ENCODE results near the gene CCDC150. TPM values are rescaled to one million over a fixed set of nuclear protein-coding genes. Genes with fewer than 3 reads are reported as not detected.

The CCDC150 gene
- total RNA-seq, 1 donor from 2014 or later: 1.5 TPM

DNA sequence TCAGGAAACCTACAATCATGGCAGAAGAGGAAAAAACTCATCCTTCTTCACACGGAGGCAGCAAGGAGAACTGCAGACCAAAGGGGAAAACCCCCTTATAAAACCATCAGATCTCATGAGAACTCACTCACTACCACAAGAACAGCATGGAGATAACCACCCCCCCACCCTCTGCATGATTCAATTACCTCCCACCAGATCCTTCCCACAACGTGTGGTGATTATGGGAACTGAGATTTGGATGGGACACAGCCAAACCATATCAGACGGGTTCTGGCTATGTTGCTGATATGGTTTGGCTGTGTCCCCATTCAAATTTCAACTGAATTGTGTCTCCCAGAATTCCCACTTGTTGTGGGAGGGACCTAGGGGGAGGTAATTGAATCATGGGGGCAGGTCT, 28.7 kb upstream of the CCDC150 start:
- no peaks in the 10 kb centered on the region for H3K27me3 ChIP-seq (ENCODE audit: low read depth)
- DNase-seq (no peak), ATAC-seq (no peak)
- TF ChIP-seq, protein P1, sequence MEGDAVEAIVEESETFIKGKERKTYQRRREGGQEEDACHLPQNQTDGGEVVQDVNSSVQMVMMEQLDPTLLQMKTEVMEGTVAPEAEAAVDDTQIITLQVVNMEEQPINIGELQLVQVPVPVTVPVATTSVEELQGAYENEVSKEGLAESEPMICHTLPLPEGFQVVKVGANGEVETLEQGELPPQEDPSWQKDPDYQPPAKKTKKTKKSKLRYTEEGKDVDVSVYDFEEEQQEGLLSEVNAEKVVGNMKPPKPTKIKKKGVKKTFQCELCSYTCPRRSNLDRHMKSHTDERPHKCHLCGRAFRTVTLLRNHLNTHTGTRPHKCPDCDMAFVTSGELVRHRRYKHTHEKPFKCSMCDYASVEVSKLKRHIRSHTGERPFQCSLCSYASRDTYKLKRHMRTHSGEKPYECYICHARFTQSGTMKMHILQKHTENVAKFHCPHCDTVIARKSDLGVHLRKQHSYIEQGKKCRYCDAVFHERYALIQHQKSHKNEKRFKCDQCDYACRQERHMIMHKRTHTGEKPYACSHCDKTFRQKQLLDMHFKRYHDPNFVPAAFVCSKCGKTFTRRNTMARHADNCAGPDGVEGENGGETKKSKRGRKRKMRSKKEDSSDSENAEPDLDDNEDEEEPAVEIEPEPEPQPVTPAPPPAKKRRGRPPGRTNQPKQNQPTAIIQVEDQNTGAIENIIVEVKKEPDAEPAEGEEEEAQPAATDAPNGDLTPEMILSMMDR (IDR thresholded peaks at IDR 0.05): no peak
- intact Hi-C loops (cut with DNase I): no loop called here
- no peaks in the 10 kb centered on the region for H3K9me3 ChIP-seq
- no peaks in the 10 kb centered on the region for H3K36me3 ChIP-seq
- no peak overlapping the region for H3K4me3 ChIP-seq
- H3K27ac ChIP-seq: no peak overlapping the region
- no peaks in the 10 kb centered on the region for H3K4me1 ChIP-seq

DNA sequence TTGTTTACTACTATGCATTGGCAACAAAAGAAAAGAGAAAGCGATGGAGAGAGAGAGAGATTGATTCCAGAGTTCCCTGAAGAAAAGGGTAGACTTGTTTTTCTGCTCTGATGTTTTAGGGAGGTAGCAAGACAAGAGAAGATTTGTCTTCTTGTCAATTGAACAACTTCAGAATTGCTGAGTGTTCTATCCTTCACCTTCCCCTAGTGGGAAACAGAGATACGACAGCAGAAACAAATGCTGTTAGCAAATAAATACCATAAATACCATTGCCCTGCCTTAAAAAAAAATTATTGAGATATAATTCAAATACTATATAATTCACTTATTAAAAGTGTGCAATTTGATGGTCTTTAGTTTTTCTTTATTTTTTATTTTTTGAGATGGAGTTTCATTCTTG, 26.2 kb upstream of the CCDC150 start:
- intact Hi-C loops (cut with DNase I): no loop called here
- H3K4me3 ChIP-seq: no peak overlapping the region
- no peak for DNase-seq
- H3K9me3 ChIP-seq: no peaks in the 10 kb centered on the region
- H3K36me3 ChIP-seq: no peaks in the 10 kb centered on the region
- no peaks in the 10 kb centered on the region for H3K27me3 ChIP-seq (ENCODE audit: low read depth)
- TF ChIP-seq, protein P1 (IDR thresholded peaks at IDR 0.05): no peak
- no peak overlapping the region for H3K27ac ChIP-seq
- no peak for ATAC-seq
- H3K4me1 ChIP-seq: no peaks in the 10 kb centered on the region

DNA sequence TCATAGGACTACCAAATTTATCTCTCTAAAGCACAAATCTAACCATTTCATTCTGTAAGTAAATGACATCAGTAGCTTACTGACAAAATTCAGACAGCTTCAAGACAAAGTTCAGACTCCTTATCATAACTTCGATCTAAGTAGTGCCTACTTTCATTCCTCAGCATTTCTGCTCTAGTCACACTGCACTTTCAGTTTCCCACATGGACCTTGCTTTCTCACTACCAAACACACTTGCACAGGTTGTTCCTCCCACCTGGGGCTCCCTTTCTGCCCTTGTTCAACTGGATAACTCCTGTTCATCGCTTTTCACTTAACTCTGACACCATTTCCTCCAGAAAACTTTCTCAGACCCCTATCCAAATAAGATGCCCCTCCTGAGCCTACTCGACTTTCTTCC, 22.1 kb upstream of the CCDC150 start:
- Histone ChIP-seq H3K27me3 (ENCODE audit: low read depth) (no peaks in the 10 kb centered on the region), H3K27ac (no peak overlapping the region), H3K9me3 (no peaks in the 10 kb centered on the region), H3K4me1 (no peaks in the 10 kb centered on the region), H3K4me3 (no peak overlapping the region), H3K36me3 (no peaks in the 10 kb centered on the region)
- TF ChIP-seq, protein P1 (IDR thresholded peaks at IDR 0.05): no peak
- no peak for DNase-seq
- intact Hi-C loops (cut with DNase I): no loop called here
- ATAC-seq: no peak

DNA sequence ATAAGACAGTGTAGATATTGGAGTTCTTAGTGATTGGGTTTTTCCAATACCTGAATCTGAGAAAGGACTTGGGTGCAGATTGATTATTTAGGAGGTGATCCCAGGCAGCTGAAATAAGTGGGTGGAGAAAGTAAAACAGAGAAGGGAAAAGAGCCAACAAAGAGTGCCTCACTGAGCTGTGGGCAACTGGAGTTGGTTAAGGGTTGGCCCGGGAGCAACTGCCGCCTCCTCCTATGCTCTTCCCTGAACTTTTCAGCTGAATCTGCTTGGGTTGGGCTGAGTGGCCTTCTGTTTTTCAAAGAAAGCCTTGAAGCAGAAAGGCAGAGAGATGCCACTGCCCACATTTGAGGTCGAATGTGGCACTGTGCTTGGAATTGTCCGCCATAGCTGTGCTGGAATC, 20.9 kb upstream of the CCDC150 start:
- intact Hi-C loops (cut with DNase I): no loop called here
- no peaks in the 10 kb centered on the region for H3K9me3 ChIP-seq
- H3K4me1 ChIP-seq: no peaks in the 10 kb centered on the region
- TF ChIP-seq, protein P1 (IDR thresholded peaks at IDR 0.05): no peak
- H3K27ac ChIP-seq: no peak overlapping the region
- no peak overlapping the region for H3K4me3 ChIP-seq
- ATAC-seq: no peak
- no peaks in the 10 kb centered on the region for H3K36me3 ChIP-seq
- no peaks in the 10 kb centered on the region for H3K27me3 ChIP-seq (ENCODE audit: low read depth)
- no peak for DNase-seq

DNA sequence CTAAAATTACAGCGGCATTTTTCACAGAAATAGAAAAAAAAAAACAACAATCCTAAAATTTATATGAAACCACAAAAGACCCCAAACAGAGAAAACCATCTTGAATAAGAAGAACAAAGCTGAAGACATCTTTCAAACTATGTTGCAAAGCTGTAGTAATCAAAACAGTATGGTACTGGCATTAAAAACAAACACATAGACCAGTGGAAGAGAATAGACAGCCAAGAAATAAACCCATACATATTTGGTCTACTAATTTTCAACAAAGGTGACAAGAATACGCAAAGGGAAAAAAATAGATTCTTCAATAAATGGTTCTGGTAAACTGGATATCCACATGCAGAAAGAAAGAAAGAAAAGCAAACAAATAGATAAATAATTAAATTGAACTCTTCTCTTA, 9.0 kb upstream of the CCDC150 start:
- DNase-seq (no peak), ATAC-seq (no peak)
- Histone ChIP-seq H3K9me3 (peaks cover 5% of the 10 kb centered on the region), H3K36me3 (no peaks in the 10 kb centered on the region), H3K27me3 (ENCODE audit: low read depth) (no peaks in the 10 kb centered on the region), H3K27ac (no peak overlapping the region), H3K4me3 (no peak overlapping the region), H3K4me1 (no peaks in the 10 kb centered on the region)
- intact Hi-C loops (cut with DNase I): no loop called here
- TF ChIP-seq, protein P1 (IDR thresholded peaks at IDR 0.05): no peak

DNA sequence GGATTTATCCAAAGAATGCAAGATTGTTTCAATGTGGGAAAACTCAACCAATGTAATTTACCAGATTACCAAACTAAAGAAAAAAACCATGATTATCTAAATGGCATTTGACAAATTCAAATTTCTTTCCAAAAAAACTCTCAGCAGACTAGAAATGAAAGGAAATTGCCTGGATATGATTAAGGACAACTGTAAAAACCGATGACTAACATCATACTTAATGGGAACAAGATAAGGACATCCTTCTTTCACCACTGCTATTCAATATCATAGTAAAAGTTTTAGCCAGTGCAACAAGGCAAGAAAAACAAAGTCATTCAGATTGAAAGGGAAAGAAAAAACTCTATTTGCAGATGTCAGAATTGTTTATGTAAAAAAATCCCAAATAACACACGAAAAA, 4.4 kb upstream of the CCDC150 start:
- no peaks in the 10 kb centered on the region for H3K27me3 ChIP-seq (ENCODE audit: low read depth)
- no peaks in the 10 kb centered on the region for H3K36me3 ChIP-seq
- peaks cover 5% of the 10 kb centered on the region for H3K4me1 ChIP-seq
- ATAC-seq: no peak
- DNase-seq: no peak
- H3K27ac ChIP-seq: no peak overlapping the region
- H3K9me3 ChIP-seq: peaks cover 5% of the 10 kb centered on the region
- H3K4me3 ChIP-seq: no peak overlapping the region
- TF ChIP-seq, protein P1 (IDR thresholded peaks at IDR 0.05): no peak
- intact Hi-C loops (cut with DNase I): no loop called here
